HCT116 (cell line): ENCODE measurements around the gene USP50. TPM values are rescaled to one million over a fixed set of nuclear protein-coding genes. Genes with fewer than 3 reads are reported as not detected.

Source experiments
- ATAC-seq: fragments of 200-7000 bp; cut with Tn5 transposase; 2 replicates; pipeline ENCODE4 v1.9.1; 2020; ENCODE audit warnings: mild to moderate bottlenecking, moderate library complexity
- BruUV-seq: library from RNA; stranded (reverse); fragments of 400-500 nt; replicated peaks from 2 replicates; lab custom pipeline; 2021; lab: Mats Ljungman, UMichigan
- CTCF ChIA-PET: fragments of 300-600 bp; sonication (Branson Sonifier 250); formaldehyde crosslinking; loops from one replicate; lab custom pipeline; 2021; ENCODE audit warnings: antibody characterized with exemption; lab: Charles Lee
- POLR2A ChIA-PET: fragments of 300-600, 350-600 bp; sonication (Branson Sonifier 250); formaldehyde crosslinking; loops from one replicate; lab custom pipeline; 2021; ENCODE audit warnings: antibody characterized with exemption; lab: Charles Lee
- RAD21 ChIA-PET, 2 experiments: fragments of 300-600 bp; sonication (Branson Sonifier 250); formaldehyde crosslinking; loops; one replicate each; lab custom pipeline; 2023; ENCODE audit warnings: low total read pairs in 2 of 2; ENCODE audit not compliant: uncharacterized antibody in 2 of 2, unreplicated experiment in 2 of 2, low non-redundant PET in 1 of 2; lab: Charles Lee
- DNase-seq: peaks from one replicate; pipeline ENCODE4 v3.0.0-alpha.2; 2010; ENCODE audit warnings: low read depth, low spot score
- H2AFZ ChIP-seq: fragments of 200-600 bp; shearing (Covaris generic), sonication (generic); 2 replicates; pipeline ENCODE4 v1.6.1; 2017; ENCODE audit warnings: low read depth, mixed run types, mixed read lengths, antibody characterized with exemption, low read length; ENCODE audit not compliant: poor library complexity, severe bottlenecking
- H3K27ac ChIP-seq: 2 replicates; pipeline ENCODE4 v1.5.1; 2012; ENCODE audit warnings: low read depth, low read length
- H3K27me3 ChIP-seq: fragments of 200-600 bp; sonication (generic); 2 replicates; pipeline ENCODE4 v1.6.1; 2016; ENCODE audit warnings: mixed run types, low read length, mixed read lengths; ENCODE audit not compliant: insufficient read depth
- H3K36me3 ChIP-seq, 2 experiments: fragments of 200-500 bp in 1 of 2; fragments of 200-600 bp in 1 of 2; sonication (Bioruptor generic) in 1 of 2; sonication (generic) in 1 of 2; 2 replicates each; pipeline versions ENCODE4 v1.5.1 to v1.6.1; 2014 to 2016; ENCODE audit warnings: low read length in 2 of 2, inconsistent platforms in 1 of 2, mixed read lengths in 1 of 2, mixed run types in 1 of 2; ENCODE audit not compliant: insufficient read depth in 2 of 2, control insufficient read depth in 1 of 2
- H3K4me1 ChIP-seq, 2 experiments: fragments of 200-600 bp in 1 of 2; sonication (generic) in 1 of 2; 2 replicates each; pipeline versions ENCODE4 v1.5.1 to v1.6.1; 2012 to 2017; ENCODE audit warnings: low read length in 2 of 2, inconsistent platforms in 1 of 2, mild to moderate bottlenecking in 1 of 2, mixed read lengths in 1 of 2, mixed run types in 1 of 2, moderate library complexity in 1 of 2; ENCODE audit not compliant: insufficient read depth in 2 of 2, control insufficient read depth in 1 of 2
- H3K4me2 ChIP-seq: fragments of 200-600 bp; sonication (generic); 2 replicates; pipeline ENCODE4 v1.6.1; 2017; ENCODE audit warnings: mixed run types, low read length, mixed read lengths
- H3K4me3 ChIP-seq, 2 experiments: fragments of 200-600 bp in 1 of 2; sonication (generic) in 1 of 2; replicated peaks in 1 of 2; 2 replicates each; pipeline ENCODE4 v1.5.1; 2011 to 2016; ENCODE audit warnings: low read length in 2 of 2, control low read depth in 1 of 2, low read depth in 1 of 2, mild to moderate bottlenecking in 1 of 2, mixed read lengths in 1 of 2, mixed run types in 1 of 2
- H3K79me2 ChIP-seq: fragments of 200-600 bp; sonication (generic); 2 replicates; pipeline ENCODE4 v1.6.1; 2017; ENCODE audit warnings: mild to moderate bottlenecking, mixed run types, low read length, moderate library complexity, mixed read lengths; ENCODE audit not compliant: insufficient read depth
- H3K9ac ChIP-seq: fragments of 200-600 bp; sonication (generic); 2 replicates; pipeline ENCODE4 v1.6.1; 2016; ENCODE audit warnings: low read length, mixed read lengths
- H3K9me2 ChIP-seq: fragments of 200-600 bp; sonication (generic), shearing (Covaris generic); 2 replicates; pipeline ENCODE4 v1.6.1; 2017; ENCODE audit warnings: mixed run types, mild to moderate bottlenecking, moderate library complexity; ENCODE audit not compliant: insufficient read depth
- H3K9me3 ChIP-seq, 2 experiments: fragments of 200-500 bp in 1 of 2; fragments of 200-600 bp in 1 of 2; sonication (Bioruptor generic) in 1 of 2; sonication (generic) in 1 of 2; 2 replicates each; pipeline ENCODE4 v1.6.1; 2014 to 2017; ENCODE audit warnings: low read length in 2 of 2, mixed read lengths in 2 of 2, inconsistent platforms in 1 of 2, low read depth in 1 of 2, mild to moderate bottlenecking in 1 of 2, mixed run types in 1 of 2, moderate library complexity in 1 of 2; ENCODE audit not compliant: control insufficient read depth in 1 of 2, insufficient read depth in 1 of 2
- H4K20me1 ChIP-seq: fragments of 200-600 bp; sonication (generic), shearing (Covaris generic); 2 replicates; pipeline ENCODE4 v1.6.1; 2017; ENCODE audit warnings: mixed run types, mild to moderate bottlenecking, moderate library complexity; ENCODE audit not compliant: insufficient read depth
- CBX3 ChIP-seq: IDR thresholded peaks from 2 replicates; pipeline ENCODE4 v1.6.1; 2012; ENCODE audit warnings: low read depth
- CEBPB ChIP-seq: IDR thresholded peaks from 2 replicates; pipeline ENCODE4 v1.6.1; 2012; ENCODE audit warnings: low read depth
- EGR1 ChIP-seq: IDR thresholded peaks from 2 replicates; pipeline ENCODE4 v1.6.1; 2012; ENCODE audit warnings: low read depth
- ELF1 ChIP-seq: IDR thresholded peaks from 2 replicates; pipeline ENCODE4 v1.6.1; 2012; ENCODE audit warnings: low read depth, borderline replicate concordance
- EZH2 ChIP-seq: fragments of 200-600 bp; sonication (generic); IDR thresholded peaks from 2 replicates; pipeline ENCODE4 v1.6.1; 2017; ENCODE audit warnings: antibody characterized with exemption, mixed run types
- EZH2phosphoT487 ChIP-seq: fragments of 200-600 bp; IDR thresholded peaks from 2 replicates; pipeline ENCODE4 v1.6.1; 2018; ENCODE audit warnings: antibody characterized with exemption, borderline replicate concordance
- FOSL1 ChIP-seq: IDR thresholded peaks from 2 replicates; pipeline ENCODE4 v1.6.1; 2012; ENCODE audit warnings: low read depth
- JUND ChIP-seq: IDR thresholded peaks from 2 replicates; pipeline ENCODE4 v1.6.1; 2012
- POLR2AphosphoS5 ChIP-seq: IDR thresholded peaks from 2 replicates; pipeline ENCODE4 v1.6.1; 2011; ENCODE audit warnings: mild to moderate bottlenecking, low read depth, low read length, moderate library complexity
- RAD21 ChIP-seq: IDR thresholded peaks from 2 replicates; pipeline ENCODE4 v1.6.1; 2012; ENCODE audit warnings: low read depth, mild to moderate bottlenecking
- SIN3A ChIP-seq: IDR thresholded peaks from 2 replicates; pipeline ENCODE4 v1.6.1; 2012; ENCODE audit warnings: low read depth
- SP1 ChIP-seq: IDR thresholded peaks from 2 replicates; pipeline ENCODE4 v1.6.1; 2012; ENCODE audit warnings: low read depth
- TCF7L2 ChIP-seq: IDR thresholded peaks from 2 replicates; pipeline ENCODE4 v1.7.0; 2011; ENCODE audit warnings: borderline replicate concordance, inconsistent platforms; ENCODE audit not compliant: insufficient read depth, insufficient read length; ENCODE audit errors: extremely low read depth
- ZNF274 ChIP-seq: fragments of 200-500 bp; sonication (Bioruptor generic); IDR thresholded peaks from 2 replicates; pipeline ENCODE4 v1.6.1; 2014; ENCODE audit warnings: mild to moderate bottlenecking, low read depth, low read length, inconsistent platforms
- intact Hi-C: fragments of 100-400 bp; cut with micrococcal nuclease; formaldehyde crosslinking; loops from 2 replicates; pipeline ENCODE4 v1.10.0; 2022
- total RNA-seq: library from RNA; stranded (reverse); gene quantifications from one replicate; pipeline ENCODE4 v1.2.1, GENCODE V29; 2021; ENCODE audit not compliant: unreplicated experiment
- TF ChIP-seq, protein P1 (sequence below): IDR thresholded peaks from 2 replicates; pipeline ENCODE4 v1.6.1; 2011; ENCODE audit warnings: mild to moderate bottlenecking, low read length, moderate library complexity; ENCODE audit not compliant: insufficient replicate concordance; ENCODE audit errors: extremely low read depth
- TF ChIP-seq, protein P2 (sequence below): IDR thresholded peaks from 2 replicates; pipeline ENCODE4 v1.6.1; 2012
- TF ChIP-seq, protein P3 (sequence below): IDR thresholded peaks from 2 replicates; pipeline ENCODE4 v1.6.1; 2012
- TF ChIP-seq, protein P4 (sequence below), 3 experiments: fragments of 200-600 bp in 1 of 3; sonication (generic) in 1 of 3; IDR thresholded peaks in 2 of 3; conservative IDR thresholded peaks in 1 of 3; 2 replicates each; pipeline ENCODE4 v1.5.1; 2012 to 2017; ENCODE audit warnings: low read depth in 2 of 3, low read length in 2 of 3, antibody characterized with exemption in 1 of 3, borderline replicate concordance in 1 of 3, control low read depth in 1 of 3, mild to moderate bottlenecking in 1 of 3, mixed read lengths in 1 of 3, mixed run types in 1 of 3, moderate library complexity in 1 of 3; ENCODE audit not compliant: insufficient read depth in 1 of 3

USP50 gene
- total RNA-seq, 1 experiment from 2014 or later, result not detected

DNA sequence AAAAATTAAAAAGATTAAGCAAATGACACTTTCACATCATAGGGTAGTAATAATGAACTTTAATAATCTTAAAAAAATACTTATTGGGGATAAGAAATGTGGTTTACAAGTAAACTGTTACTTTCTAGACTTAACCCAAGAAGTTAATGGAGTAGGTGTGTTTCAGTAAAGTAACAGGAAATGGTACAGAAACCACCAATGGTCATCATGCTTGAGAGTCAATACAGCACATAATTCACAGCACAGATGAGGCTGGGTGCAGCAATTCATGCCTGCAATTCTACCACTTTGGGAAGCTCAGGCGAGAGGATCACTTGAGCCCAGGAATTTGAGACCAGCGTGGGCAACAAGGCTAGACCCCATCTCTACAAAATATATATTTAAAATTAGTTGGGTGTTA, 11.5 kb upstream of the USP50 start:
- TF ChIP-seq CBX3 (no peak), EZH2 (no peak), TCF7L2 (no peak), ELF1 (no peak), POLR2AphosphoS5 (no peak), ZNF274 (no peak), EZH2phosphoT487 (no peak), SP1 (no peak), JUND (no peak), RAD21 (no peak), FOSL1 (no peak), EGR1 (no peak), CEBPB (no peak), SIN3A (no peak)
- TF ChIP-seq, protein P1, sequence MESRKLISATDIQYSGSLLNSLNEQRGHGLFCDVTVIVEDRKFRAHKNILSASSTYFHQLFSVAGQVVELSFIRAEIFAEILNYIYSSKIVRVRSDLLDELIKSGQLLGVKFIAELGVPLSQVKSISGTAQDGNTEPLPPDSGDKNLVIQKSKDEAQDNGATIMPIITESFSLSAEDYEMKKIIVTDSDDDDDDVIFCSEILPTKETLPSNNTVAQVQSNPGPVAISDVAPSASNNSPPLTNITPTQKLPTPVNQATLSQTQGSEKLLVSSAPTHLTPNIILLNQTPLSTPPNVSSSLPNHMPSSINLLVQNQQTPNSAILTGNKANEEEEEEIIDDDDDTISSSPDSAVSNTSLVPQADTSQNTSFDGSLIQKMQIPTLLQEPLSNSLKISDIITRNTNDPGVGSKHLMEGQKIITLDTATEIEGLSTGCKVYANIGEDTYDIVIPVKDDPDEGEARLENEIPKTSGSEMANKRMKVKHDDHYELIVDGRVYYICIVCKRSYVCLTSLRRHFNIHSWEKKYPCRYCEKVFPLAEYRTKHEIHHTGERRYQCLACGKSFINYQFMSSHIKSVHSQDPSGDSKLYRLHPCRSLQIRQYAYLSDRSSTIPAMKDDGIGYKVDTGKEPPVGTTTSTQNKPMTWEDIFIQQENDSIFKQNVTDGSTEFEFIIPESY, result no peak
- TF ChIP-seq, protein P2, sequence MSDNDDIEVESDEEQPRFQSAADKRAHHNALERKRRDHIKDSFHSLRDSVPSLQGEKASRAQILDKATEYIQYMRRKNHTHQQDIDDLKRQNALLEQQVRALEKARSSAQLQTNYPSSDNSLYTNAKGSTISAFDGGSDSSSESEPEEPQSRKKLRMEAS, result no peak
- TF ChIP-seq, protein P3, sequence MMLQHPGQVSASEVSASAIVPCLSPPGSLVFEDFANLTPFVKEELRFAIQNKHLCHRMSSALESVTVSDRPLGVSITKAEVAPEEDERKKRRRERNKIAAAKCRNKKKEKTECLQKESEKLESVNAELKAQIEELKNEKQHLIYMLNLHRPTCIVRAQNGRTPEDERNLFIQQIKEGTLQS, result no peak
- TF ChIP-seq, protein P4, sequence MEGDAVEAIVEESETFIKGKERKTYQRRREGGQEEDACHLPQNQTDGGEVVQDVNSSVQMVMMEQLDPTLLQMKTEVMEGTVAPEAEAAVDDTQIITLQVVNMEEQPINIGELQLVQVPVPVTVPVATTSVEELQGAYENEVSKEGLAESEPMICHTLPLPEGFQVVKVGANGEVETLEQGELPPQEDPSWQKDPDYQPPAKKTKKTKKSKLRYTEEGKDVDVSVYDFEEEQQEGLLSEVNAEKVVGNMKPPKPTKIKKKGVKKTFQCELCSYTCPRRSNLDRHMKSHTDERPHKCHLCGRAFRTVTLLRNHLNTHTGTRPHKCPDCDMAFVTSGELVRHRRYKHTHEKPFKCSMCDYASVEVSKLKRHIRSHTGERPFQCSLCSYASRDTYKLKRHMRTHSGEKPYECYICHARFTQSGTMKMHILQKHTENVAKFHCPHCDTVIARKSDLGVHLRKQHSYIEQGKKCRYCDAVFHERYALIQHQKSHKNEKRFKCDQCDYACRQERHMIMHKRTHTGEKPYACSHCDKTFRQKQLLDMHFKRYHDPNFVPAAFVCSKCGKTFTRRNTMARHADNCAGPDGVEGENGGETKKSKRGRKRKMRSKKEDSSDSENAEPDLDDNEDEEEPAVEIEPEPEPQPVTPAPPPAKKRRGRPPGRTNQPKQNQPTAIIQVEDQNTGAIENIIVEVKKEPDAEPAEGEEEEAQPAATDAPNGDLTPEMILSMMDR (IDR thresholded peaks at IDR 0.05 in 2 of 3, conservative IDR thresholded peaks at IDR 0.05 in 1 of 3; ENCODE audit: borderline replicate concordance in 1 of 3, insufficient read depth in 1 of 3, low read depth in 2 of 3, low read length in 2 of 3), result no peak
- no peaks in the 10 kb centered on the region for H3K9me3 ChIP-seq
- H2AFZ ChIP-seq, result no peak overlapping the region
- ATAC-seq (no peak), DNase-seq (no peak)
- ChIA-PET RAD21 (no interaction called here), CTCF (no interaction called here), POLR2A (no interaction called here)
- intact Hi-C loops, result no loop called here
- H3K27ac ChIP-seq, result no peak overlapping the region
- no peaks in the 10 kb centered on the region for H4K20me1 ChIP-seq
- H3K4me2 ChIP-seq, result no peak overlapping the region
- H3K27me3 ChIP-seq, result no peaks in the 10 kb centered on the region
- H3K79me2 ChIP-seq, result no peaks in the 10 kb centered on the region
- no peaks in the 10 kb centered on the region for H3K9me2 ChIP-seq
- no peak overlapping the region for H3K4me3 ChIP-seq
- no peak overlapping the region for H3K9ac ChIP-seq
- no TSS peak for BruUV-seq
- no peaks in the 10 kb centered on the region for H3K4me1 ChIP-seq
- peaks cover 0 to 2% of the 10 kb centered on the region in 2 experiments; a peak in 1 of 4 replicates for H3K36me3 ChIP-seq
